GM21576 (cell line): ENCODE data around the gene KANSL1.

Experiments used
- ATAC-seq: cut with Tn5 transposase; IDR thresholded peaks from one replicate; pipeline ENCODE4 v1.9.1; 2021; ENCODE audit warnings: mild to moderate bottlenecking, moderate library complexity; ENCODE audit not compliant: unreplicated experiment

The KANSL1 gene

DNA sequence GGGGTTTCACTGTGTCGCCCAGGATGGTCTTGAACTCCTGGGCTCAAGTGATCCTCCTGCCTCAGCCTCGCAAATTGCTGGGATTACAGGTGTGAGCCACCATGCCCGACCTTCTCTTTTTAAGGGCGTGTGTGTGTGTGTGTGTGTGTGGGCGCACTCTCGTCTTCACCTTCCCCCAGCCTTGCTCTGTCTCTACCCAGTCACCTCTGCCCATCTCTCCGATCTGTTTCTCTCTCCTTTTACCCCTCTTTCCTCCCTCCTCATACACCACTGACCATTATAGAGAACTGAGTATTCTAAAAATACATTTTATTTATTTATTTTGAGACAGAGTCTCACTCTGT lies 190.3 kb downstream of the KANSL1 start:
- ATAC-seq, result no peak

DNA sequence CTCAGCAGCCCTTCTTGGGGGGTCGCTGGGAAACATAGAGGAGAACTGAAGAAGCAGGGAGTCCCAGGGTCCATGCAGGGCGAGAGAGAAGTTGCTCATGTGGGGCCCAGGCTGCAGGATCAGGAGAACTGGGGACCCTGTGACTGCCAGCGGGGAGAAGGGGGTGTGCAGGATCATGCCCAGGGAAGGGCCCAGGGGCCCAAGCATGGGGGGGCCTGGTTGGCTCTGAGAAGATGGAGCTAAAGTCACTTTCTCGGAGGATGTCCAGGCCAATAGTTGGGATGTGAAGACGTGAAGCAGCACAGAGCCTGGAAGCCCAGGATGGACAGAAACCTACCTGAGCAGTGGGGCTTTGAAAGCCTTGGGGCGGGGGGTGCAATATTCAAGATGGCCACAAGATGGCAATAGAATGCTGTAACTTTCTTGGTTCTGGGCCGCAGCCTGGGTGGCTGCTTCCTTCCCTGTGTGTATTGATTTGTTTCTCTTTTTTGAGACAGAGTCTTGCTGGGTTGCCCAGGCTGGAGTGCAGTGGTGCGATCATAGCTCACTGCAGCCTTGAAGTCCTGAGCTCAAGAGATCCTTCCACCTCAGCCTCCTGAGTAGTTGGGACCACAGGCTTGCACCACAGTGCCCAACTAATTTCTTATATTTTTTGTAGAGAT lies 190.8 kb downstream of the KANSL1 start:
- no peak for ATAC-seq

DNA sequence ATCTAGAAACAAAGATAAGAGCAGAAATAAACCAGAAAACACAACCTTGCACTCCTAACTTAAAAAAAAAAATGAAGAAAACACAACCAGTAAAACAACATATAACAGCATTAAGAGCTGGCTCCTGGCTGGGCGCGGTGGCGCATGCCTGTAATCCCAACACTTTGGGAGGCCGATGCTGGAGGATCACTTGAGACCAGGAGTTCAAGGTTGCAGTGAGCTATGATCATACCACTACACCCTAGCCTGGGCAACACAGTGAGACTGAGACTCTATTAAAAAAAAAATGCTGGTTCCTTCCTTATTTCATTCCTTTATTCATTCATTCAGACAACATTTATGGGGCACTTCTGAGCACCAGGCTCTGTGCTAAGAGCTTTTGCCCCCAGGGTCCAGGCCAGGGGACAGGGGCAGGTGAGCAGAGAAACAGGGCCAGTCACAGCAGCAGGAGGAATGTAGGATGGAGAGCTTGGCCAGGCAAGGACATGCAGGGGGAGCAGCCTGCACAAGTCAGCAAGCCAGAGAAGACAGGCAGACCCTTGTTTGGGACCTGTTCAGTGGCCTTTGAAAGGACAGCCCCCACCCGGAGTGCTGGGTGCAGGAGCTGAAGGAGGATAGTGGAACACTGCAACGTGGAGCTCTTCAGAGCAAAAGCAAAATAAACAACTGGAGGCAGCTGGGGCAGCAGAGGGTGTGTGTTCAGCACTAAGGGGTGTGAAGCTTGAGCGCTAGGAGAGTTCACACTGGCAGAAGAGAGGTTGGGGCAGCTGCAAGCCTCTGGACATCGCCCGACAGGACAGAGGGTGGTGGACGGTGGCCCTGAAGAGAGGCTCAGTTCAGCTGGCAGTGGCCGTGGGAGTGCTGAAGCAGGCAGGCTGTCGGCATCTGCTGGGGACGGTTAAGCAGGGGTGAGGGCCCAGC lies 191.6 kb downstream of the KANSL1 start:
- ATAC-seq, result no peak

DNA sequence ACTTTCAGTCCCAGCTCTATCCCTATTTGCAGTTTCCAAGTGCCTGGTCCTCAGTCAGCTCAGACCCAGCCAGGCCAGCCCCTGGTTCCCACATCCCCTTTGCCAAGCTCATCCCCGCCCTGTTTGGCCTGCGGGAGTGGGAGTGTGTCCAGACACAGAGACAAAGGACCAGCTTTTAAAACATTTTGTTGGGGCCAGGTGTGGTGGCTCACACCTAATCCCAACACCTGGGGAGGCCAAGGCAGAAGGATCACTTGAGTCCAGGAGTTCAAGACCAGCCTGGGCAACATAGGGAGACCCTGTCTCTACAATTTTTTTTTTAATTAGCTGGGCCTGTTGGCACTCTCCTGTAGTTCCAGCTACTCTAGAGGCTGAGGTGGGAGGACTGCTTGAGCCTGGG lies 192.5 kb downstream of the KANSL1 start:
- no peak for ATAC-seq

DNA sequence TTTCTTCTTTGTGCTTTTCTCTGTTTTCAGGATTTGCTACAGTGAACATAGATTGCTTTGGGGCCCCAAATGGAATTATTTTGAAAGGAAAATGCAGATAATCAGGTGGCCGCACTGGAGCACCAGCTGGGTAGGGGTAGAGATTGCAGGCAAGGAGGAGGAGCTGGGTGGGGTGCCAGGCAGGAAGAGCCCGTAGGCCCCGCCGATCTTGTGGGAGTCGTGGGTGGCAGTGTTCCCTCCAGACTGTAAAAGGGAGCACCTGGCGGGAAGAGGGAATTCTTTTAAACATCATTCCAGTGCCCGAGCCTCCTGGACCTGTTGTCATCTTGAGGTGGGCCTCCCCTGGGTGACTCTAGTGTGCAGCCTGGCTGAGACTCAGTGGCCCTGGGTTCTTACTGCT lies 192.9 kb downstream of the KANSL1 start:
- ATAC-seq, result no peak

DNA sequence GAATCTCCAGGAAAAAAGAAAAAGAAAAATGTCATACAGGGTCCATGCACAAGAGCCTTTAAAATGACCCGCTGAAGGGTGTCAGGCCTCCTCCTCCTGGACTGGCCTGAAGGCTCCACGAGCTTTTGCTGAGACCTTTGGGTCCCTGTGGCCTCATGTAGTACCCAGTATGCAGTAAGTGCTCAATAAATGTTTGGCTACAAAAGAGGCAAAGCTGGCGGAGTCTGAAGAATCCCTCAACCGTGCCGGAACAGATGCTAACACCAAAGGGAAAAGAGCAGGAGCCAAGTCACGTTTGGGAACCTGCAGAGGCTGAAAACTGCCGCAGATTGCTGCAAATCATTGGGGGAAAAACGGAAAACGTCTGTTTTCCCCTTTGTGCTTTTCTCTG lies 193.3 kb downstream of the KANSL1 start:
- no peak for ATAC-seq

DNA sequence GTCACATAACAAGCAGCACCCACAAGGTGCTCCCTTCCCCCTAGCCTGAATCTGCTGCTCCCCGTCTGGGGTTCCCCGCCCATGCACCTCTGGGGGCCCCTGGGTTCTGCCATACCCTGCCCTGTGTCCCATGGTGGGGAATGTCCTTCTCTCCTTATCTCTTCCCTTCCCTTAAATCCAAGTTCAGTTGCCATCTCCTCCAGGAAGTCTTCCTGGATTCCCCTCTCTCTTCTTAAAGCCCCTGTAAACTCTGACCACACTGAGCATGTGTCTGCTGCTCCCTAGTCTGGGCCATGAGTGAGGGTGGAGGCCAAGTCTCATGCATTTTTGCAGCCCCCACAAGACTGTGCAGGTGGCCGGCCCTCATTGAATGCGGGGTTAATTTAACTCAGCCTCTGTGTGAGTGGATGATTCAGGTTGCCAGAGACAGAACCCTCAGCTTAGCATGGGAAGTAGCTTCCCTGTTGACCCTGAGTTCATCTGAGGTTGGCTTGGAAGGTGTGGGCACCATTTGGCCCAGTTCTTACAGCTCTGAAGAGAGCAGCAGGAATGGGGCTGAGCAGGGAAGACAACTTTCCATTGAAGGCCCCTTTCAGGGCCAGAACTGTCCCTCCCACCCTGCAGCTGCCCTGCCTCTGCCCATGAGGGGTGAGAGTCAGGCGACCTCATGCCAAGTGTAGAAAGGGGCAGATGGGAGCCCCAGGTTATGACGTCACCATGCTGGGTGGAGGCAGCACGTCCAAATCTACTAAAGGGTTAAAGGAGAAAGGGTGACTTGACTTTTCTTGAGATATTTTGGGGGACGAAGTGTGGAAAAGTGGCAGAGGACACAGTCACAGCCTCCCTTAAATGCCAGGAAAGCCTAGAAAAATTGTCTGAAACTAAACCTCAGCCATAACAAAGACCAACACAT lies 194.0 kb downstream of the KANSL1 start, which contains the start of gene STH:
TSS of gene STH (plus strand) at position 264 of the 913 bp plus-strand sequence. CDS start at position 294, 30 bp downstream.
- no peak for ATAC-seq

DNA sequence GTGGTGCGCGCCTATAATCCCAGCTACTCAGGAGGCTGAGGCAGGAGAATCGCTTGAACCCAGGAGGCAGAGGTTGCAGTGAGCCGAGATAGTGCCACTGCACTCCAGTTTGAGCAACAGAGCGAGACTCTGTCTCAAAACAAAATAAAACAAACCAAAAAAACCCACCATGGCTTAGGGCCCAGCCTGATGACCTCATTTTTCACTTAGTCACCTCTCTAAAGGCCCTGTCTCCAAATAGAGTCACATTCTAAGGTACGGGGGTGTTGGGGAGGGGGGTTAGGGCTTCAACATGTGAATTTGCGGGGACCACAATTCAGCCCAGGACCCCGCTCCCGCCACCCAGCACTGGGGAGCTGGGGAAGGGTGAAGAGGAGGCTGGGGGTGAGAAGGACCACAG lies 195.6 kb downstream of the KANSL1 start:
- ATAC-seq, result no peak

DNA sequence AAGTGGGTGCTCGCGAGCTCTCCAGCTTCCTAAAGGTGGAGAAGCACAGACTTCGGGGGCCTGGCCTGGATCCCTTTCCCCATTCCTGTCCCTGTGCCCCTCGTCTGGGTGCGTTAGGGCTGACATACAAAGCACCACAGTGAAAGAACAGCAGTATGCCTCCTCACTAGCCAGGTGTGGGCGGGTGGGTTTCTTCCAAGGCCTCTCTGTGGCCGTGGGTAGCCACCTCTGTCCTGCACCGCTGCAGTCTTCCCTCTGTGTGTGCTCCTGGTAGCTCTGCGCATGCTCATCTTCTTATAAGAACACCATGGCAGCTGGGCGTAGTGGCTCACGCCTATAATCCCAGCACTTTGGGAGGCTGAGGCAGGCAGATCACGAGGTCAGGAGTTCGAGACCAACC lies 196.1 kb downstream of the KANSL1 start:
- no peak for ATAC-seq

DNA sequence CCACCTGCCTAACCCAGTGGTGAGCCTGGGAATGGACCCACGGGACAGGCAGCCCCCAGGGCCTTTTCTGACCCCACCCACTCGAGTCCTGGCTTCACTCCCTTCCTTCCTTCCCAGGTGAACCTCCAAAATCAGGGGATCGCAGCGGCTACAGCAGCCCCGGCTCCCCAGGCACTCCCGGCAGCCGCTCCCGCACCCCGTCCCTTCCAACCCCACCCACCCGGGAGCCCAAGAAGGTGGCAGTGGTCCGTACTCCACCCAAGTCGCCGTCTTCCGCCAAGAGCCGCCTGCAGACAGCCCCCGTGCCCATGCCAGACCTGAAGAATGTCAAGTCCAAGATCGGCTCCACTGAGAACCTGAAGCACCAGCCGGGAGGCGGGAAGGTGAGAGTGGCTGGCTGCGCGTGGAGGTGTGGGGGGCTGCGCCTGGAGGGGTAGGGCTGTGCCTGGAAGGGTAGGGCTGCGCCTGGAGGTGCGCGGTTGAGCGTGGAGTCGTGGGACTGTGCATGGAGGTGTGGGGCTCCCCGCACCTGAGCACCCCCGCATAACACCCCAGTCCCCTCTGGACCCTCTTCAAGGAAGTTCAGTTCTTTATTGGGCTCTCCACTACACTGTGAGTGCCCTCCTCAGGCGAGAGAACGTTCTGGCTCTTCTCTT lies 196.8 kb downstream of the KANSL1 start:
- ATAC-seq, result no peak

DNA sequence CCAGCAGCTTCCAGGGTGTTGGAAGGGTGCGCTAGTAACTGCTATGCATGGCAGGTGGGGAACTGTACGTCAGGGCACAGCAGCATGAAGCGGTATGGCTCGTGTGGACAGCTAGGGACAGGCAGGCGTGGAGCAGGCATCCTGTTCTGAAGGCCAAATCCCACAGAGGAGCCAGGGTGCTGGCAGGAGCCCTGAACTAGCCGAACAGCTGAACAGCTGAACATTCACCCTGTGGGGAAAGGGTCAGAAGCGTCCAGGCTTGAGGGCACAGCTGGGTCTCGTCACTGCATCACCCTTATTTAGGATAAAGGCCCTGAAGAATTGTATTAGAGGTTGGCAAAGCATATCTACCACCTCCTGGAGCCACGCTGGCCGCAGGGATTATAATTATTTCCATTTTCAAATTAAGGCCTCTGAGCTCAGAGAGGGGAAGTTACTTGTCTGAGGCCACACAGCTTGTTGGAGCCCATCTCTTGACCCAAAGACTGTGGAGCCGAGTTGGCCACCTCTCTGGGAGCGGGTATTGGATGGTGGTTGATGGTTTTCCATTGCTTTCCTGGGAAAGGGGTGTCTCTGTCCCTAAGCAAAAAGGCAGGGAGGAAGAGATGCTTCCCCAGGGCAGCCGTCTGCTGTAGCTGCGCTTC lies 197.5 kb downstream of the KANSL1 start:
- no peak for ATAC-seq

DNA sequence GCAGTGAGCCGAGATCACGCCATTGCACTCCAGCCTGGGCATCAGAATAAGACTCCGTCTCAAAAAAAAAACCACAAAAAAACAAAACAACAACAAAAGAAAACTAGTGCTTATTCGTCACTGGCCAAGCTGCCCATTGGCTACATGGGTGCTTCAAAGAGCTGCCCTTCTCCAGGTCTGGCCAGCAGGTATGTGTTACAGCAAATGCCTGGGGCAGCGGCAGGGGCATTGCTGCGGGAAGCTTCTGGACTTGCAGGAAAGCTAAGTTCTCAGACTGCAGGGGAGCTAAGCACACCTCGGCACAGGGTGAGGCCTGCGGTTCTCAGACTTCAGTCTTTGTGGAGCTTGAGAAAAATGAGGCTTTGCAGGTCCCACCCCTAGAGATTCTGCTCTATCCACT lies 198.2 kb downstream of the KANSL1 start:
- ATAC-seq, result no peak

DNA sequence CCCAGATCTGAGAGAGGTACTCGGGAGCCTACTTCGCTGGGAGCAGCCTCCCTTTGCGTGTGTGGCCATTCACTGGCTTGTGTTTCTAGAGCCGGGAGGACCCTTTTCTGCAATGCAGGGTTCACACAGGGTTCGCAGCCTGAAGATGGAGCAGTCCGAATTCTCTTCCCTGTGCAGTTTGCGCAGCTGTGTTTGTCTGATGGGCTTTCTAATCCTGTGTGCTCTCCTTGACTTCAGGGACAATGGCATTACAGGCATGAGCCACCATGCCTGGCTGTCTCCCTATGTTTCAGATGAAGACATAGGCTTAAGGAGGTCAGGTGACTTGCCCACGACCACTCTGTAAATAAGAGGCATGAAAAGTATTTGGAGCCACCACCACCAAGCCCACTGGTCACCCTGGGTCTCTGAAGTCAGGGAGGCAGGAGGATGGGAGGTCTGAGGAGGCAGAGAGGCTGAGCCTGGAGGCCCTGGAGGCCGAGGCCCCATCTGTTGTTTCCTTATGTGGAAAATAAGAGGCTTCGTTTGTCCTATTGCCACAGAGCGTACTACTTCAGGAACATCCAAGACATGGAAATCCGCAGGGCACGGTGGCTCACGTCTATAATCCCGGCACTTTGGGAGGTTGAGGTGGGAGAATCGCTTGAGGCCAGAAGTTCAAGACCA lies 199.1 kb downstream of the KANSL1 start:
- no peak for ATAC-seq

DNA sequence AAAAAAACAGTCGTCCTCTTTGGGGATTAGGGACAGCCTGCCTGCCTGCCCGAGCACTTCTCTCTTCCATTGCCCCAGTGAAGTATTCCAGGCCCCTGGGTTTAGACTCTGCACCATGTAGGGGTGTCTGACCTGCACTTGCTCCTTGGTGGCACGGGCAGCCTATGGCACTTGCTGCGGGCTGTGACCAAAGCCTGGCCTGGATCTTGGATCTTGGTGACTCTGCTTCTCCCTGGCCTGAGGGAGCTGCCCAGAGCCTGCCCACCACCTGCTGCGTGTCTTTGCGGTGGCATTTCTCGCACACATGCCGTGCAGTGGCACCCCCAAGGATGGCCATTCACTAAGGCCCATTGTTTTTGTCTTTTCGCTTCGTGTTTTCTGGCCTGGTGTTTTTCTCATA lies 200.3 kb downstream of the KANSL1 start:
- ATAC-seq, result no peak

DNA sequence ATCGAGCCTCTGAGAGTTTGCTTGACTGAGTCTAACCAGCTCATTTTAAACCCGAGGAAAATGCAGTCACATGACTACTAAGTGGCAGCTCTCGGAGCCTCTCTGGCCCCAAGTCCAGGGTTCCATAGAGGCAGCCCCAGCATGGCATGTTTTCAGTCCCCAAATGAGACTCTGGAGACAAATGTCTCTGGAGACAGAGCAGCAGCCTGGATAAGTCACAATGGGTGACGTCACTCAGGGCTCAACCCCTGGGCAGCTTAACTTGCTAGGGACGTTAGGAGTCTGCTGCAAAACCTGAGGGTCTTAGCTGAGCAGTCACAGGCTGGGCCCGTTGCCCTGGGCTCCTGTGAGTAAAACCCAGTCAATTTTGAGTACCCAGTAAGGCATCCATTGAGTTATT lies 201.1 kb downstream of the KANSL1 start:
- ATAC-seq, result no peak

DNA sequence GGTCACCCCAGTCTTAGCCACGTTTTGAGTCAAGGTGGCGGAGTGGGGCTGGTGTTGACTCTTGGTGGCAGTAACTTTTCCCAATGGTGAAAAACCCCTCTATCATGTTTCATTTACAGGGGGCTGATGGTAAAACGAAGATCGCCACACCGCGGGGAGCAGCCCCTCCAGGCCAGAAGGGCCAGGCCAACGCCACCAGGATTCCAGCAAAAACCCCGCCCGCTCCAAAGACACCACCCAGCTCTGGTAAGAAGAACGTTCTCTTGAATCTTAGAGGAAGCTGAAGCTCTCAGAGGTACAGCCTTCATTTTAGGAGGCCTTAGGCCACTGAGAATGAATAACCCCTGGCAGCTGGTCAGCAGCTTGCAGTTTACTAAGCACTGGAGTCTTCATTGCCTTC lies 201.9 kb downstream of the KANSL1 start:
- no peak for ATAC-seq

DNA sequence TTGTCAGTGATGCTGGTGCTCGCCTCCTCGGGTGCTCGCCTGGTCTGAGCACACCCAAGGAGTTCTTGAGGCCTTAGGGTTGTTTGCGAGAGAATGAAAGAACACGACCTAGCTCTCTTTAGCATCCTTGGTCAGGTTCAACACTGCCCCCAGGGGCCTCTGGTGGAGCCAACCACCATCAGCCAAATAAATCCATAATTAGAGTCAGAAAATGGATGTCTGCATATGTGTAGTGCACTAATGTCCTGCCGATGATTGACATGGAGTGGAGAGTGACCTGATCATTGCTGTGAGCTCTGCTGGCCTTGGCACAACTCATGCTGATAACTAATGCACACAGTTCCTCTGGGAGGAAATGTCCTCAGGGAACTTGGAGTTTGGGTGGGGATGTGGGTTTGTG lies 202.3 kb downstream of the KANSL1 start:
- no peak for ATAC-seq

DNA sequence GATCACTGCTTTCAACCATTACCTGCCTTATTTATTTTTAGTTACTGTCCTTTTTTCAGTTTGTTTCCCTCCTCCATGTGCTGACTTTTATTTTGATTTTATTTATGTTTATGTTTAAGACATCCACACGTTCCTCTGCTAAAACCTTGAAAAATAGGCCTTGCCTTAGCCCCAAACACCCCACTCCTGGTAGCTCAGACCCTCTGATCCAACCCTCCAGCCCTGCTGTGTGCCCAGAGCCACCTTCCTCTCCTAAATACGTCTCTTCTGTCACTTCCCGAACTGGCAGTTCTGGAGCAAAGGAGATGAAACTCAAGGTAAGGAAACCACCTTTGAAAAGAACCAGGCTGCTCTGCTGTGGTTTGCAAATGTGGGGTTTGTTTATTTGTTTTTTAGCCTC lies 203.5 kb downstream of the KANSL1 start:
- ATAC-seq, result no peak

DNA sequence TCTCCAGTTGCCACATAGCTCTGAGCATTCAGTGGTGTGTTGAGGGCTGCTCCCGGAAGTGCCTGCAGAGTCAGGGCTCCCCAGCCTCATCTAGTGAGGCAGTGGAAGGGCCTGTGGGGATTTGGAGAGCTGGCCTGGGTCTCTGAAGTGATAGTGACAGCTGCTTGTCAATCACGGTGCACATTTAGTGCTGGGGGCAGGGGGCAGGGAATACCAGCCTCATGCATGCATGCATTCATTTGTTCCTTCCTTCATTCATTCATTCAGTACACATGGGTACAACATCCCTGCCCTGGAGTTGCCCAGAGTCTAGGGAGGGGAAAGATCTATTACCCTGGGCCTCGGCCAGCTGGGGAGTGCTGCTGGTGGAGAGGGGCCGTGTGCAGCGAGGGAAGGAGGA lies 205.5 kb downstream of the KANSL1 start:
- ATAC-seq, result no peak

DNA sequence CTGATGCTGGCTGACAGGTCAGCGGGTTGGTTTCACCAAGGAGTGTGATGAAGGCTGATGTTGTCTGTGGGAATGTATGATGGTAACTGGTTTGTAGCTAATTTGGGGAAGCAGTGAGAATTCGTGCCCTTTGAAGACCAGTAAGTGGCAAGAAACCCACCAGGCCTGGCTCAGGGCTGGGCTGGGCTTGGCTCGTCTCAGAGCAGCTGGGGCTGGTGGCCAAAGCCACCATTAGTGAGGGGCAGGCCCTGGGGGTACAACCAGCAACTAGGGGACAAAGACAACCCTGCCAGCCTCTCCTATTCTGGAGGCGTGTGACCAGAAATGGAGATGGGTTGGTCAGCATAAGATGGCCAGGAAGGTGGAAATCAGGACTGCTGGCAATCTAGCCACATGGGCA lies 207.2 kb downstream of the KANSL1 start:
- ATAC-seq, result no peak
